ENCODE data around the gene ZBTB7C.

ZBTB7C gene

GRCh38 chr18:48342581-48342980, 66.6 kb downstream of the ZBTB7C start:
- no peak for DNase-seq
- Histone ChIP-seq H3K36me3 (no peaks in the 10 kb centered on the region), H3K4me3 (ENCODE audit: low read depth, low read length) (no peak overlapping the region), H3K27me3 (no peaks in the 10 kb centered on the region), H3K9me3 (no peaks in the 10 kb centered on the region), H3K4me1 (no peaks in the 10 kb centered on the region)
- no peak for TF ChIP-seq CTCF (IDR thresholded peaks at IDR 0.05; ENCODE audit: low read depth, low read length)

GRCh38 chr18:48342125-48342524, 67.1 kb downstream of the ZBTB7C start:
- no peaks in the 10 kb centered on the region for H3K36me3 ChIP-seq
- no peak for TF ChIP-seq CTCF (IDR thresholded peaks at IDR 0.05; ENCODE audit: low read depth, low read length)

DNA sequence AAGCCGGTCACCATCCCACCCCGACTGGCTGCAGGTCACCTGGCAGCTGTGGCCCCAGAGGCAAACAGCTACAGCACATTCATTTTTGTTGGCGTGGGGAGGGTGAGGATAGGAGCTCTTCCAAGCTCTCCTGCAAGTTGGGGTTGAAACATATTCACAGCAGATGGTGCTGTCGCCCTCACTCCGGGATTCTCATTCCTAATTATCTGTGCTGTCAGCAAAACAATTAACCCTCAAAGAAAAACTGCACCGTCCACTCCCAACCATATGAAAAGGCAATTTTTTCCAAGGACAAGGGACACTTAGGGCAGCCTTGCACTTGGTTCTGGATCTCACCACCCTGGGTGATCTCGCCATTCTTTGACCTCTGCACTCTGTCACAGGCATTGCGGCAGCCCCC, 68.6 kb downstream of the ZBTB7C start:
- no peaks in the 10 kb centered on the region for H3K27me3 ChIP-seq
- H3K4me1 ChIP-seq, result no peaks in the 10 kb centered on the region; the same call in 1 of the 2 replicates
- no peak for DNase-seq

More at GRCh38 chr18:48342125-48342524, 67.1 kb downstream of the ZBTB7C start:
- H3K4me1 ChIP-seq, result no peaks in the 10 kb centered on the region
- H3K4me3 ChIP-seq (ENCODE audit: low read depth, low read length), result no peak overlapping the region
- no peak for DNase-seq
- H3K9me3 ChIP-seq, result no peaks in the 10 kb centered on the region
- H3K27me3 ChIP-seq, result no peaks in the 10 kb centered on the region

GRCh38 chr18:48339692-48340091, 69.5 kb downstream of the ZBTB7C start:
- no peaks in the 10 kb centered on the region for H3K27me3 ChIP-seq
- no peak for TF ChIP-seq CTCF (IDR thresholded peaks at IDR 0.05; ENCODE audit: low read depth, low read length)
- no peak for DNase-seq

More for the DNA sequence above, 68.6 kb downstream of the ZBTB7C start:
- H3K36me3 ChIP-seq, result no peaks in the 10 kb centered on the region
- H3K9me3 ChIP-seq, result no peaks in the 10 kb centered on the region
- no peak for TF ChIP-seq CTCF (IDR thresholded peaks at IDR 0.05; ENCODE audit: low read depth, low read length)
- no peak overlapping the region for H3K4me3 ChIP-seq (ENCODE audit: low read depth, low read length)

DNA sequence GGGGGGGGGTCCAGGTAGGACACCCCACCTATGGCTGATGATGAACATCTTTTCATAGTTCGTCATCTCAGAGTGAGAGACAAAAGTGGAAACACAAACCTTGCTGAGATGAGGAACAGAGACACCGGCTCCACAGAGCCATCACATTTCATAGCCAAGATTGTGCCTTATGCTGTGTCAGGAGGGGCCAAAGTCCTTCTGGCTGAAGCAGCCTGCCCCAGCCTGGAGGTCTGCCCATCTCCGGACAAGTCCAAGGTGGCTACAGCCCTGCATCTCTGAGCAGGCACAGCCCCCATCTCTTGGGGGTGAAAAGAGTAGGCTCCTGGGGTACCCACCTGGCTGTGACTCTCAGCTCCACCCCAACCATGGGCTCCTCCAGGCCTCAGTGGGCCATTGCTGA, 70.3 kb downstream of the ZBTB7C start:
- H3K36me3 ChIP-seq, result no peaks in the 10 kb centered on the region
- no peaks in the 10 kb centered on the region; the same call in 1 of the 2 replicates for H3K4me1 ChIP-seq
- no peak overlapping the region for H3K4me3 ChIP-seq (ENCODE audit: low read depth, low read length)
- no peak for DNase-seq
- TF ChIP-seq CTCF (IDR thresholded peaks at IDR 0.05; ENCODE audit: low read depth, low read length), result no peak
- H3K9me3 ChIP-seq, result no peaks in the 10 kb centered on the region
- H3K27me3 ChIP-seq, result no peaks in the 10 kb centered on the region

More at GRCh38 chr18:48339692-48340091, 69.5 kb downstream of the ZBTB7C start:
- Histone ChIP-seq H3K36me3 (no peaks in the 10 kb centered on the region), H3K9me3 (no peaks in the 10 kb centered on the region), H3K4me3 (ENCODE audit: low read depth, low read length) (no peak overlapping the region), H3K4me1 (no peaks in the 10 kb centered on the region; the same call in 1 of the 2 replicates)

DNA sequence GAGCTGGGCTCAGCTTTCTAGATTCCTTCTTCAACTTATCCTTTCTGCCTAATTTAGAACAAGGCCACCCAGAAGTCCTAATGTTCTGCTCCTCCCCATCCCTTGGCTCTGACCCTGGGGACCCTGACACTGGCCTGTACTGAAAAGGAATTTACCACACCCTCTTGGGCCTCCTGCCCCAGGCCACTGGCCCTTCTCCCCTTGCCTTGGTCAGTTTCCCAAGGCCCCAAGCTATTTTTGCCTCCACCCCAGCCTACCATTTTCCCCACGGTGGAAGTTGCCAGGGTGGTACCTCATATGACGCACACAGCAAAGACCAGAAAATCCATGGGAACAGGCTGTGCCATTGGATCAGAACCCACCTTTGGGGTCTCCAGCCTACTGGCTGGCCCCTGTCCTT, 72.1 kb downstream of the ZBTB7C start:
- H3K9me3 ChIP-seq, result no peaks in the 10 kb centered on the region
- TF ChIP-seq CTCF (IDR thresholded peaks at IDR 0.05; ENCODE audit: low read depth, low read length), result no peak
- no peaks in the 10 kb centered on the region for H3K27me3 ChIP-seq
- no peaks in the 10 kb centered on the region; the same call in 1 of the 2 replicates for H3K4me1 ChIP-seq
- H3K4me3 ChIP-seq (ENCODE audit: low read depth, low read length), result no peak overlapping the region
- no peaks in the 10 kb centered on the region for H3K36me3 ChIP-seq
- DNase-seq, result no peak
